Endothelial cell of umbilical vein (primary cell): Measurements from ENCODE around the gene FOXC1. TPM values are rescaled to one million over a fixed set of nuclear protein-coding genes. Genes with fewer than 3 reads are reported as not detected.

Experiments
- BruUV-seq: library from RNA; stranded (reverse); fragments of 400-500 nt; replicated peaks from 2 replicates; lab custom pipeline; 2021; lab: Mats Ljungman, UMichigan
- CTCF ChIA-PET: fragments of 300-600, 350-600 bp; sonication (Branson Sonifier 250); formaldehyde crosslinking; loops from one replicate; lab custom pipeline; 2021; ENCODE audit warnings: antibody characterized with exemption, inconsistent platforms; lab: Charles Lee
- POLR2A ChIA-PET: fragments of 300-600, 350-600 bp; sonication (Branson Sonifier 250); formaldehyde crosslinking; loops from one replicate; lab custom pipeline; 2021; ENCODE audit warnings: antibody characterized with exemption, inconsistent platforms; lab: Charles Lee
- DNase-seq: peaks from one replicate; pipeline ENCODE4 v3.0.0-alpha.2; 2011; ENCODE audit warnings: low read depth, low spot score
- FAIRE-seq: peaks from 2 replicates; lab custom pipeline; 2011; peaks lifted over from hg19 to GRCh38; lab: Jason Lieb, UNC
- H2AFZ ChIP-seq: 2 replicates; pipeline ENCODE4 v1.6.0; 2012; ENCODE audit warnings: low read depth, low read length, control low read depth, inconsistent platforms
- H3K27ac ChIP-seq: 2 replicates; pipeline ENCODE4 v1.5.1; 2011; ENCODE audit warnings: low read depth, mild to moderate bottlenecking, control low read depth, low read length, moderate library complexity; ENCODE audit not compliant: insufficient read depth
- H3K27me3 ChIP-seq, 2 experiments: 2 replicates each; pipeline versions ENCODE4 v1.6.0 to v1.6.1; 2011; ENCODE audit warnings: low read length in 2 of 2, mixed read lengths in 1 of 2; ENCODE audit not compliant: control insufficient read depth in 2 of 2, insufficient read depth in 2 of 2
- H3K36me3 ChIP-seq, 2 experiments: 2 replicates in 1 of 2; 3 replicates in 1 of 2; pipeline ENCODE4 v1.5.1; 2011; ENCODE audit warnings: low read length in 2 of 2, mild to moderate bottlenecking in 1 of 2, moderate library complexity in 1 of 2; ENCODE audit not compliant: control insufficient read depth in 2 of 2, insufficient read depth in 2 of 2; ENCODE audit errors: extremely low read depth in 1 of 2
- H3K4me1 ChIP-seq: 3 replicates; pipeline ENCODE4 v1.5.1; 2011; ENCODE audit warnings: mild to moderate bottlenecking, low read length; ENCODE audit not compliant: control insufficient read depth, insufficient read depth; ENCODE audit errors: extremely low read depth
- H3K4me2 ChIP-seq: 2 replicates; pipeline ENCODE4 v1.6.1; 2011; ENCODE audit warnings: low read length, control low read depth, mixed read lengths; ENCODE audit not compliant: insufficient read depth
- H3K4me3 ChIP-seq, 3 experiments: fragments of 200-600 bp in 1 of 3; sonication (generic), shearing (Covaris generic) in 1 of 3; replicated peaks in 1 of 3; 2 replicates each; pipeline ENCODE4 v1.5.1; 2011 to 2016; ENCODE audit warnings: control low read depth in 3 of 3, low read length in 3 of 3, mild to moderate bottlenecking in 2 of 3, inconsistent platforms in 1 of 3, low read depth in 1 of 3, moderate library complexity in 1 of 3; ENCODE audit not compliant: insufficient read depth in 1 of 3
- H3K79me2 ChIP-seq: 2 replicates; pipeline ENCODE4 v1.6.0; 2012; ENCODE audit warnings: low read length, inconsistent platforms; ENCODE audit not compliant: control insufficient read depth, insufficient read depth
- H3K9ac ChIP-seq: replicated peaks from 2 replicates; pipeline ENCODE3; 2011; ENCODE audit warnings: low read length, control low read depth; ENCODE audit not compliant: insufficient read depth; ENCODE audit errors: extremely low read depth
- H3K9me1 ChIP-seq: replicated peaks from 3 replicates; pipeline ENCODE4 v1.6.0; 2011; ENCODE audit warnings: mild to moderate bottlenecking, low read length; ENCODE audit not compliant: control insufficient read depth, insufficient read depth; ENCODE audit errors: extremely low read depth
- H3K9me3 ChIP-seq: replicated peaks from 2 replicates; pipeline ENCODE4 v1.5.1; 2012; ENCODE audit warnings: low read length, inconsistent platforms; ENCODE audit not compliant: control insufficient read depth, insufficient read depth
- H4K20me1 ChIP-seq: replicated peaks from 2 replicates; pipeline ENCODE3; 2011; ENCODE audit warnings: mild to moderate bottlenecking, low read length; ENCODE audit not compliant: control insufficient read depth, insufficient read depth; ENCODE audit errors: extremely low read depth
- EZH2 ChIP-seq: IDR thresholded peaks from 2 replicates; pipeline ENCODE4 v1.6.1; 2012; ENCODE audit warnings: borderline replicate concordance, low read depth, mild to moderate bottlenecking, moderate library complexity, low read length, inconsistent platforms; ENCODE audit not compliant: severe bottlenecking
- FOS ChIP-seq: IDR thresholded peaks from 2 replicates; pipeline ENCODE4 v1.6.1; 2011; ENCODE audit warnings: mild to moderate bottlenecking, low read length, moderate library complexity, borderline replicate concordance; ENCODE audit not compliant: insufficient read depth
- GATA2 ChIP-seq: IDR thresholded peaks from 2 replicates; pipeline ENCODE4 v1.7.0; 2011; ENCODE audit warnings: low read depth, mild to moderate bottlenecking, moderate library complexity, mixed read lengths, low read length; ENCODE audit not compliant: insufficient read length, insufficient read depth
- JUN ChIP-seq: IDR thresholded peaks from 2 replicates; pipeline ENCODE4 v1.6.1; 2011; ENCODE audit warnings: borderline replicate concordance, low read depth; ENCODE audit not compliant: insufficient read length, insufficient read depth
- MYC ChIP-seq: IDR thresholded peaks from one replicate; pipeline ENCODE4 v1.6.1; 2011; ENCODE audit warnings: mild to moderate bottlenecking, low read depth, low read length
- POLR2A ChIP-seq: IDR thresholded peaks from 2 replicates; pipeline ENCODE4 v1.6.1; 2012; ENCODE audit warnings: low read depth, mild to moderate bottlenecking, control low read depth, low read length
- POLR2AphosphoS5 ChIP-seq: IDR thresholded peaks from 2 replicates; pipeline ENCODE4 v1.6.1; 2012; ENCODE audit warnings: low read depth, mild to moderate bottlenecking, control low read depth, low read length, moderate library complexity; ENCODE audit not compliant: insufficient read depth
- dilution Hi-C: fragments of 300-500 bp; cut with MboI; formaldehyde crosslinking; loops from one replicate; pipeline ENCODE4 v1.15.0; 2019; ENCODE audit warnings: low sequenced_read_pairs; ENCODE audit not compliant: extremely low pct_ligation_motif_present
- intact Hi-C: fragments of 100-400 bp; cut with micrococcal nuclease; formaldehyde crosslinking; loops from one replicate; pipeline ENCODE4 v1.10.0; 2022
- polyA plus RNA-seq, 4 experiments: library from polyadenylated mRNA; depleted of rRNA in 3 of 4; stranded (reverse) in 3 of 4; unstranded in 1 of 4; fragments of >200 nt; gene quantifications; 2 replicates each; pipeline versions ENCODE4 v1.2.1 to v1.2.3, GENCODE V29; 2011 to 2012; ENCODE audit warnings: missing spikeins in 1 of 4
- total RNA-seq: library from RNA; stranded (reverse); gene quantifications from 2 replicates; pipeline ENCODE4 v1.2.3, GENCODE V29; 2021
- TF ChIP-seq, protein P1 (sequence below): IDR thresholded peaks from 2 replicates; pipeline ENCODE4 v1.6.1; 2011; ENCODE audit not compliant: insufficient read depth, insufficient read length
- TF ChIP-seq, protein P2 (sequence below), 2 donors: IDR thresholded peaks; 1 replicate in 1 of 2; 2 replicates in 1 of 2; pipeline ENCODE4 v1.5.1; 2011; ENCODE audit warnings: low read length in 2 of 2, mild to moderate bottlenecking in 2 of 2, moderate library complexity in 2 of 2, control low read depth in 1 of 2, inconsistent platforms in 1 of 2, low read depth in 1 of 2; ENCODE audit not compliant: insufficient read depth in 1 of 2; ENCODE audit errors: extremely low read depth in 1 of 2

FOXC1 gene
- total and polyA plus RNA-seq, 2 donors (not counting 3 experiments of a cell fraction or from before 2014, with no cell fraction given), result 6.4 to 16.4 TPM

DNA sequence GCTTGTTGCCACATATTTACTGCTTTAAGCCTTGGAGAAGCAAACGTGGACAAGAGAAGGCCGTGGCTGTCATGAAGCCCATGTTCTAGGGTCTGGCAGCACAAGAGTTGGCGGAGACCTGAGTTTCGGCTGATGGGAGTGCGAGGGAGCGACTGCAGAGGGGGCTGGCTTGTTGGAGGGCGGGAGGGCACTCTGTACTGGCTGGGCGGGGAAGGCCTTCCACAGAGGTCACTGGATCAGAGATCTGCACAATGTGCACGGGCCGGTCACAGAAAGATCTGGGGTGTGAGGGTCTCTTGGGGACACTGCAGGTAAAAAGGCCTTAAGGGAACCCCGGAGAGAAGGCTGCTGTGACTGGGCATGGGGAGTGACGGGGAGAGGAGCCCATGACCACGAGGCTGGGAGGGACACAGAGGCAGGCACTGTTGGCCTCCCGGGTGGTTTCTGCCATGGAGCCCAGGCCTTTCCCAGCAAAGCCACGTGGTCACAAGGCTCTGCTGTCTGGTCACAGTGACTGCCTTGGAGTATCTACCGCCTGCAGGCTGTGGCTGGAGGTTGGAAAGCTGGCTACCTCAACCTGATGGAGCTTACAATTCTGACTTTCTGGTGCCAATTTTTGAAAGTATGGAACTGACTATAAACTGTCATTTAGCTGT, 23.8 kb downstream of the FOXC1 start:
- Histone ChIP-seq H3K9ac (no peak overlapping the region), H3K4me2 (no peak overlapping the region), H3K9me3 (no peaks in the 10 kb centered on the region), H3K4me3 (no peak overlapping the region), H2AFZ (no peak overlapping the region), H4K20me1 (no peaks in the 10 kb centered on the region), H3K27me3 (no peaks in the 10 kb centered on the region), H3K9me1 (no peaks in the 10 kb centered on the region), H3K27ac (no peak overlapping the region), H3K79me2 (no peaks in the 10 kb centered on the region), H3K4me1 (peaks cover 3% of the 10 kb centered on the region), H3K36me3 (no peaks in the 10 kb centered on the region)
- ChIA-PET POLR2A (no interaction called here), CTCF (no interaction called here)
- intact Hi-C loops, result no loop called here
- TF ChIP-seq POLR2A (no peak), FOS (no peak), EZH2 (no peak), POLR2AphosphoS5 (no peak), GATA2 (no peak), JUN (no peak), MYC (no peak)
- TF ChIP-seq, protein P1, sequence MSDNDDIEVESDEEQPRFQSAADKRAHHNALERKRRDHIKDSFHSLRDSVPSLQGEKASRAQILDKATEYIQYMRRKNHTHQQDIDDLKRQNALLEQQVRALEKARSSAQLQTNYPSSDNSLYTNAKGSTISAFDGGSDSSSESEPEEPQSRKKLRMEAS, result no peak
- TF ChIP-seq, protein P2, sequence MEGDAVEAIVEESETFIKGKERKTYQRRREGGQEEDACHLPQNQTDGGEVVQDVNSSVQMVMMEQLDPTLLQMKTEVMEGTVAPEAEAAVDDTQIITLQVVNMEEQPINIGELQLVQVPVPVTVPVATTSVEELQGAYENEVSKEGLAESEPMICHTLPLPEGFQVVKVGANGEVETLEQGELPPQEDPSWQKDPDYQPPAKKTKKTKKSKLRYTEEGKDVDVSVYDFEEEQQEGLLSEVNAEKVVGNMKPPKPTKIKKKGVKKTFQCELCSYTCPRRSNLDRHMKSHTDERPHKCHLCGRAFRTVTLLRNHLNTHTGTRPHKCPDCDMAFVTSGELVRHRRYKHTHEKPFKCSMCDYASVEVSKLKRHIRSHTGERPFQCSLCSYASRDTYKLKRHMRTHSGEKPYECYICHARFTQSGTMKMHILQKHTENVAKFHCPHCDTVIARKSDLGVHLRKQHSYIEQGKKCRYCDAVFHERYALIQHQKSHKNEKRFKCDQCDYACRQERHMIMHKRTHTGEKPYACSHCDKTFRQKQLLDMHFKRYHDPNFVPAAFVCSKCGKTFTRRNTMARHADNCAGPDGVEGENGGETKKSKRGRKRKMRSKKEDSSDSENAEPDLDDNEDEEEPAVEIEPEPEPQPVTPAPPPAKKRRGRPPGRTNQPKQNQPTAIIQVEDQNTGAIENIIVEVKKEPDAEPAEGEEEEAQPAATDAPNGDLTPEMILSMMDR (IDR thresholded peaks at IDR 0.05; ENCODE audit: extremely low read depth in 1 of 2, insufficient read depth in 1 of 2, low read depth in 1 of 2, low read length in 2 of 2), result no peak
- dilution Hi-C loops, result no loop called here
- FAIRE-seq (no peak), DNase-seq (no peak)
- BruUV-seq, result no TSS peak
